Measurements from ENCODE around the gene KIF18B. TPM values are rescaled to one million over a fixed set of nuclear protein-coding genes. Genes with fewer than 3 reads are reported as not detected.

The KIF18B gene
- polyA plus RNA-seq, 3 donors = not detected

DNA sequence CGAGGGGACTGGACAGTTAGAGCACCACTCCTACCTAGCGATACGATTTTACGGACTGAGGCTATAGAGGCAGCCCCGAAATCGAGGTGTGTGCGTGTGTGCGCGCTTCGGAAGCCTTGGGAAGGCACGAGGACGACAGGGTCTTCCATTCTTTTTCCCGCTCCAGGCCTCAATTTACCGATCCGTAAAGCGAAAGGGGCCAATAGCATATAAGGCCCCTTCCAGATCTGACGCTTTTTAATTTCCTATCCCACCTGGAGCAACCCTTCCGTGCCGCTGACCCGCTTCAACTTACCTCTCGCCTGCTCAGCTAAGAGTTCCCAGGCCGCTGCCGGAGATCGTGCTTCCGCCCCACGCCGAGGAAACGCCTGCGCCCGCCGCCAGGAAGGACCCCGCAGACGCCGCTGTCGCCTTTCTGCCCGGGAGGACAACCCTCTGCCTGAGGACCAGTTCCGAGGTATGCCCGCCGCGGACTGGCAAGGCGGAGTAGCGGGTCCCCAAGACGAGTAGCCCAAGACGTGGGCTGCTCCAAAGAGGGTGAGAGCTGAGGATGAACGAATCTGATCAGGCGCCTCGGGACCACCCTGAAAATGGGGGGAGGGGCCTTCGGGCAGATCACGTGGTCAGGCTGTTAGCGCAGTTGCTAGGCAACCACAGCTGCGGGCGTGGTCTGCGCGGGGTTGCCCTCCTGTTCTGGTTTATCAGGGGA, 48.3 kb downstream of the KIF18B start, which contains the start of gene EFTUD2:
TSS of gene EFTUD2 (minus strand) at position 372 of the 709 bp plus-strand sequence. CDS start 4,924 bp downstream, outside the sequence.
- Mint-ChIP-seq H3K27me3 (ENCODE audit: low read depth in 3 of 3) (no peaks in the 10 kb centered on the region), H3K4me3 (peak within 1 kb of the TSS; percentile 86 to 96), H3K9me3 (no peaks in the 10 kb centered on the region), H3K4me1 (peaks cover 35% of the 10 kb centered on the region), H3K27ac (peak within 1 kb of the TSS; percentile 99 to 100 (median 100)), H3K36me3 (peaks cover 12 to 20% of the 10 kb centered on the region in 2 donors)
- TF ChIP-seq, protein P1, sequence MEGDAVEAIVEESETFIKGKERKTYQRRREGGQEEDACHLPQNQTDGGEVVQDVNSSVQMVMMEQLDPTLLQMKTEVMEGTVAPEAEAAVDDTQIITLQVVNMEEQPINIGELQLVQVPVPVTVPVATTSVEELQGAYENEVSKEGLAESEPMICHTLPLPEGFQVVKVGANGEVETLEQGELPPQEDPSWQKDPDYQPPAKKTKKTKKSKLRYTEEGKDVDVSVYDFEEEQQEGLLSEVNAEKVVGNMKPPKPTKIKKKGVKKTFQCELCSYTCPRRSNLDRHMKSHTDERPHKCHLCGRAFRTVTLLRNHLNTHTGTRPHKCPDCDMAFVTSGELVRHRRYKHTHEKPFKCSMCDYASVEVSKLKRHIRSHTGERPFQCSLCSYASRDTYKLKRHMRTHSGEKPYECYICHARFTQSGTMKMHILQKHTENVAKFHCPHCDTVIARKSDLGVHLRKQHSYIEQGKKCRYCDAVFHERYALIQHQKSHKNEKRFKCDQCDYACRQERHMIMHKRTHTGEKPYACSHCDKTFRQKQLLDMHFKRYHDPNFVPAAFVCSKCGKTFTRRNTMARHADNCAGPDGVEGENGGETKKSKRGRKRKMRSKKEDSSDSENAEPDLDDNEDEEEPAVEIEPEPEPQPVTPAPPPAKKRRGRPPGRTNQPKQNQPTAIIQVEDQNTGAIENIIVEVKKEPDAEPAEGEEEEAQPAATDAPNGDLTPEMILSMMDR (IDR thresholded peaks at IDR 0.05) = no peak
- H3K27me3 ChIP-seq (ENCODE audit: control insufficient read depth in 2 of 2, insufficient read depth in 2 of 2, low read length in 2 of 2) = no peaks in the 10 kb centered on the region
- intact Hi-C loops (cut with micrococcal nuclease) = loop anchor here in 1 of 2 donors (10.0 kb wide), 1 partner anchor 156 kb away; the partner anchor contains the start of gene DCAKD
- peaks cover 12 to 25% of the 10 kb centered on the region in 2 donors for H3K36me3 ChIP-seq (replicated peaks in 1 of 2; ENCODE audit: control insufficient read depth in 1 of 2, insufficient read depth in 2 of 2, low read length in 2 of 2)
- peak within 1 kb of the TSS; percentile 91 to 97 (median 95) for H3K4me3 ChIP-seq (replicated peaks in 1 of 3; ENCODE audit: low read depth in 2 of 3, low read length in 3 of 3)
- H4K20me1 ChIP-seq (ENCODE audit: insufficient read depth, low read length) = peaks cover 45% of the 10 kb centered on the region
- H3K4me1 ChIP-seq (ENCODE audit: control insufficient read depth in 1 of 2, insufficient read depth in 2 of 2, low read length in 2 of 2) = peaks cover 38 to 42% of the 10 kb centered on the region in 2 donors
- peak within 1 kb of the TSS; percentile 87 for H2AFZ ChIP-seq (ENCODE audit: insufficient read depth, low read depth, low read length, poor library complexity, severe bottlenecking)
- peaks cover 50% of the 10 kb centered on the region for H3K79me2 ChIP-seq (ENCODE audit: insufficient read depth, low read length)
- no peaks in the 10 kb centered on the region for H3K9me3 ChIP-seq (replicated peaks in 1 of 2; ENCODE audit: control insufficient read depth in 1 of 2, insufficient read depth in 1 of 2, low read length in 2 of 2)
- DNase-seq = peak; percentile 85 to 89 (median 87)
- peak within 1 kb of the TSS; percentile 96 to 98 for H3K27ac ChIP-seq (ENCODE audit: low read depth in 1 of 2, low read length in 2 of 2)
- WGBS (ENCODE audit: insufficient coverage) = 0% methylated on average over 53 of the region's 54 CpGs
- peak within 1 kb of the TSS; percentile 82 for H3K4me2 ChIP-seq (replicated peaks; ENCODE audit: extremely low read depth, low read length, poor library complexity, severe bottlenecking)
- peak within 1 kb of the TSS; percentile 91 for H3K9ac ChIP-seq (ENCODE audit: insufficient read depth, low read length, poor library complexity, severe bottlenecking)

DNA sequence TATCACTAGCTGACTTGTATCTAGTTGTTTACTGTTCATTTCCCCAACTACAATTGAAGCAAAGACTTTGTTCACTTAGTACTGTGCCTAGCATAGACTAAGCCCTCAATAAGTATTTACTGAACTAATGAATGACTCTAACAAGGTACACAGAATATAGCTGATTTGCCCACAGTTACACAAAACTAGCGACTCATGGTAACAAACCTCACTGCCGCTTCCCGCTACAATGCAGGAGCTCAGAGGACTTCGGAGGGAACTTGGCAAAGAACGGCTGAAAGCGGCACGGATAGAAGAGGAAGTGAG, 48.9 kb downstream of the KIF18B start:
- H3K9me3 ChIP-seq (replicated peaks in 1 of 2; ENCODE audit: control insufficient read depth in 1 of 2, insufficient read depth in 1 of 2, low read length in 2 of 2) = no peaks in the 10 kb centered on the region
- Mint-ChIP-seq H3K27ac (peak overlapping the region; percentile 99 to 100 (median 100)), H3K4me1 (peaks cover 35% of the 10 kb centered on the region), H3K36me3 (peaks cover 16 to 25% of the 10 kb centered on the region in 2 donors), H3K4me3 (peak overlapping the region; percentile 86 to 96), H3K27me3 (ENCODE audit: low read depth in 3 of 3) (no peaks in the 10 kb centered on the region), H3K9me3 (no peaks in the 10 kb centered on the region)
- H3K4me2 ChIP-seq (replicated peaks; ENCODE audit: extremely low read depth, low read length, poor library complexity, severe bottlenecking) = peak overlapping the region; percentile 82
- H3K79me2 ChIP-seq (ENCODE audit: insufficient read depth, low read length) = peaks cover 55% of the 10 kb centered on the region
- H3K27me3 ChIP-seq (ENCODE audit: control insufficient read depth in 2 of 2, insufficient read depth in 2 of 2, low read length in 2 of 2) = no peaks in the 10 kb centered on the region
- H3K4me1 ChIP-seq (ENCODE audit: control insufficient read depth in 1 of 2, insufficient read depth in 2 of 2, low read length in 2 of 2) = peaks cover 38 to 42% of the 10 kb centered on the region in 2 donors
- peak; percentile 74 to 83 (median 79) for DNase-seq
- H4K20me1 ChIP-seq (ENCODE audit: insufficient read depth, low read length) = peaks cover 50% of the 10 kb centered on the region
- peak overlapping the region; percentile 91 to 97 (median 95) for H3K4me3 ChIP-seq (replicated peaks in 1 of 3; ENCODE audit: low read depth in 2 of 3, low read length in 3 of 3)
- TF ChIP-seq, protein P1 (IDR thresholded peaks at IDR 0.05) = no peak
- no CpG with 5 or more reads among the region's 7 CpGs for WGBS (ENCODE audit: insufficient coverage)
- H2AFZ ChIP-seq (ENCODE audit: insufficient read depth, low read depth, low read length, poor library complexity, severe bottlenecking) = peak overlapping the region; percentile 87
- peak overlapping the region; percentile 96 to 98 for H3K27ac ChIP-seq (ENCODE audit: low read depth in 1 of 2, low read length in 2 of 2)
- H3K36me3 ChIP-seq (replicated peaks in 1 of 2; ENCODE audit: control insufficient read depth in 1 of 2, insufficient read depth in 2 of 2, low read length in 2 of 2) = peaks cover 14 to 30% of the 10 kb centered on the region in 2 donors
- H3K9ac ChIP-seq (ENCODE audit: insufficient read depth, low read length, poor library complexity, severe bottlenecking) = peak overlapping the region; percentile 91
- intact Hi-C loops (cut with micrococcal nuclease) = loop anchor here in 1 of 2 donors (10.0 kb wide), 1 partner anchor 156 kb away; the partner anchor contains the start of gene DCAKD
